Muscle layer of duodenum (tissue), 2 donors: Measurements from ENCODE around the gene CAPSL.

Experiments
- H3K27ac ChIP-seq: one replicate; pipeline ENCODE4 v1.7.0; 2013; ENCODE audit warnings: mild to moderate bottlenecking, low read length
- H3K27me3 ChIP-seq: one replicate; pipeline ENCODE4 v1.7.0; 2013; ENCODE audit warnings: low read depth, mild to moderate bottlenecking, control low read depth, low read length
- H3K36me3 ChIP-seq, 2 donors: one replicate each; pipeline ENCODE4 v1.7.0; 2013; ENCODE audit warnings: low read length in 2 of 2, control low read depth in 1 of 2, mild to moderate bottlenecking in 1 of 2; ENCODE audit not compliant: insufficient read depth in 2 of 2, control insufficient read depth in 1 of 2
- H3K4me1 ChIP-seq, 2 donors: one replicate each; pipeline ENCODE4 v1.7.0; 2013; ENCODE audit warnings: low read length in 2 of 2, mild to moderate bottlenecking in 2 of 2, control low read depth in 1 of 2, moderate library complexity in 1 of 2; ENCODE audit not compliant: insufficient read depth in 2 of 2, control insufficient read depth in 1 of 2
- H3K4me3 ChIP-seq, 2 donors: one replicate each; pipeline ENCODE4 v1.7.0; 2013; ENCODE audit warnings: low read length in 2 of 2, low read depth in 1 of 2, mild to moderate bottlenecking in 1 of 2
- H3K9me3 ChIP-seq, 2 donors: one replicate each; pipeline ENCODE4 v1.7.0; 2013; ENCODE audit warnings: low read length in 2 of 2, control low read depth in 1 of 2, mild to moderate bottlenecking in 1 of 2; ENCODE audit not compliant: control insufficient read depth in 1 of 2
- donor health status: healthy.

Gene CAPSL

GRCh38 chr5:35939639-35940038, 1.2 kb upstream of the CAPSL start:
- Histone ChIP-seq H3K27ac (no peak overlapping the region), H3K4me1 (no peaks in the 10 kb centered on the region)

GRCh38 chr5:35926389-35927051, 11.9 kb downstream of the CAPSL start:
- H3K4me1 ChIP-seq = peaks cover 0 to 8% of the 10 kb centered on the region in 2 donors
- H3K4me3 ChIP-seq = peak overlapping the region in 1 of 2 donors; percentile 34
- no peaks in the 10 kb centered on the region for H3K9me3 ChIP-seq
- H3K36me3 ChIP-seq = no peaks in the 10 kb centered on the region
- H3K27me3 ChIP-seq = no peaks in the 10 kb centered on the region
- no peak overlapping the region for H3K27ac ChIP-seq

More at GRCh38 chr5:35939639-35940038, 1.2 kb upstream of the CAPSL start:
- Histone ChIP-seq H3K36me3 (no peaks in the 10 kb centered on the region), H3K9me3 (no peaks in the 10 kb centered on the region), H3K4me3 (no peak overlapping the region), H3K27me3 (no peaks in the 10 kb centered on the region)

- Histone ChIP-seq H3K4me1 (peaks cover 0 to 8% of the 10 kb centered on the region in 2 donors), H3K27me3 (no peaks in the 10 kb centered on the region), H3K36me3 (no peaks in the 10 kb centered on the region), H3K27ac (no peak overlapping the region), H3K9me3 (no peaks in the 10 kb centered on the region), H3K4me3 (no peak overlapping the region)
These were observed 13.3 kb downstream of the CAPSL start for GRCh38 chr5:35924950-35925722.

- H3K36me3 ChIP-seq = no peaks in the 10 kb centered on the region
- H3K27me3 ChIP-seq = no peaks in the 10 kb centered on the region
- H3K4me3 ChIP-seq = no peak overlapping the region
- H3K27ac ChIP-seq = no peak overlapping the region
- H3K9me3 ChIP-seq = peaks cover 0 to 6% of the 10 kb centered on the region in 2 donors
- peaks cover 0 to 8% of the 10 kb centered on the region in 2 donors for H3K4me1 ChIP-seq
These were observed 14.1 kb downstream of the CAPSL start for GRCh38 chr5:35924122-35924949.

GRCh38 chr5:35922468-35922867, 16.0 kb downstream of the CAPSL start:
- no peaks in the 10 kb centered on the region for H3K27me3 ChIP-seq
- H3K4me1 ChIP-seq = peaks cover 0 to 8% of the 10 kb centered on the region in 2 donors
- H3K9me3 ChIP-seq = peaks cover 0 to 6% of the 10 kb centered on the region in 2 donors
- no peak overlapping the region for H3K4me3 ChIP-seq
- no peak overlapping the region for H3K27ac ChIP-seq
- H3K36me3 ChIP-seq = no peaks in the 10 kb centered on the region

- no peak overlapping the region for H3K27ac ChIP-seq
- H3K27me3 ChIP-seq = no peaks in the 10 kb centered on the region
- H3K4me1 ChIP-seq = peaks cover 0 to 8% of the 10 kb centered on the region in 2 donors
- no peak overlapping the region for H3K4me3 ChIP-seq
- H3K9me3 ChIP-seq = peaks cover 0 to 6% of the 10 kb centered on the region in 2 donors
- H3K36me3 ChIP-seq = no peaks in the 10 kb centered on the region
These were observed 16.5 kb downstream of the CAPSL start for GRCh38 chr5:35921930-35922329.

GRCh38 chr5:35920890-35921289, 17.5 kb downstream of the CAPSL start:
- Histone ChIP-seq H3K36me3 (no peaks in the 10 kb centered on the region), H3K4me3 (no peak overlapping the region), H3K27me3 (no peaks in the 10 kb centered on the region), H3K4me1 (peaks cover 0 to 8% of the 10 kb centered on the region in 2 donors), H3K9me3 (peaks cover 0 to 6% of the 10 kb centered on the region in 2 donors), H3K27ac (no peak overlapping the region)

- H3K9me3 ChIP-seq = peaks cover 0 to 6% of the 10 kb centered on the region in 2 donors
- H3K36me3 ChIP-seq = no peaks in the 10 kb centered on the region
- H3K27me3 ChIP-seq = no peaks in the 10 kb centered on the region
- H3K4me3 ChIP-seq = no peak overlapping the region
- no peaks in the 10 kb centered on the region for H3K4me1 ChIP-seq
- H3K27ac ChIP-seq = no peak overlapping the region
These were observed 19.2 kb downstream of the CAPSL start for GRCh38 chr5:35919191-35919590.

- H3K4me3 ChIP-seq = no peak overlapping the region
- no peak overlapping the region for H3K27ac ChIP-seq
- no peaks in the 10 kb centered on the region for H3K4me1 ChIP-seq
- no peaks in the 10 kb centered on the region for H3K27me3 ChIP-seq
- H3K9me3 ChIP-seq = peaks cover 0 to 3% of the 10 kb centered on the region in 2 donors
- H3K36me3 ChIP-seq = no peaks in the 10 kb centered on the region
These were observed 29.6 kb downstream of the CAPSL start for GRCh38 chr5:35908814-35909213.

- Histone ChIP-seq H3K4me3 (no peak overlapping the region), H3K4me1 (no peaks in the 10 kb centered on the region), H3K27me3 (no peaks in the 10 kb centered on the region), H3K27ac (no peak overlapping the region), H3K36me3 (no peaks in the 10 kb centered on the region), H3K9me3 (peaks cover 0 to 3% of the 10 kb centered on the region in 2 donors)
These were observed 30.2 kb downstream of the CAPSL start for GRCh38 chr5:35908228-35908627.
